Ammon's horn (tissue), 1 donor: Measurements from ENCODE around the gene PHF1.

Experiments used
- DNase-seq: peaks from one replicate; pipeline ENCODE4 v3.0.0-alpha.2; 2016; ENCODE audit warnings: low spot score

Gene PHF1

GRCh38 chr6:33454009-33454946 lies 43.5 kb downstream of the PHF1 start, which contains the start of gene ZBTB9:
ZBTB9 (plus strand) TSS chr6:33454576; CDS start chr6:33455101, 525 bp downstream.
- peak; percentile 99 for DNase-seq

DNA sequence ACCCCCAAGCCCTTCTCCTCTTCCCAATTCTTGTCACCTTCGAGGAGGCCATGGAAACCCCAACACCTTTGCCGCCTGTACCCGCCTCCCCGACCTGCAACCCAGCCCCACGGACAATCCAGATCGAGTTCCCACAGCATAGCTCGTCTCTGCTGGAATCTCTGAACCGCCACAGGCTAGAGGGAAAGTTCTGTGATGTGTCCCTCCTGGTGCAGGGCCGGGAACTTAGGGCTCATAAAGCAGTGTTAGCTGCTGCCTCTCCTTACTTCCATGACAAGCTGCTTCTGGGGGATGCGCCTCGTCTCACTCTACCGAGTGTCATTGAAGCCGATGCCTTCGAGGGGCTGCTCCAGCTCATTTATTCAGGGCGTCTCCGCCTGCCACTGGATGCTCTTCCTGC lies 44.2 kb downstream of the PHF1 start:
- DNase-seq: no peak

GRCh38 chr6:33456156-33456555 lies 45.3 kb downstream of the PHF1 start:
- no peak for DNase-seq

DNA sequence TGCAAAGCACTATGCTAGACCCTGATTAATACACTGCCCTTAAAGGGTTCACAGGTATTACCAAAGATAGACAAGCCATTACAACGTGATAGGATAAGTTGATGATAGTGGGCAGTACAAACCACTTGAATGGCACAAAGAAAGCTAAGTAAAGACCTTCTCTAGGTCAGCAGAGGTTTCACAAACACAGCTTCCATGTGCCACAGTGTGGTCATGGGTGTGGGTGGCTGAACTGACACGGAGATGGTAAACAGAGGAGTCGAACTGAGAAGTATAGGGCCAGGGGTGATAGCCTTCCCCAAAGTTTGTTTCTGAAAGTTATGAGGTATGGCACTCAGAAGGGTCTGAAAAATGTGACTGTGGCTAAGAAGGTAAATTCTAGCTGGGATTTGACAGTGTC lies 47.9 kb downstream of the PHF1 start:
- DNase-seq: no peak

GRCh38 chr6:33459226-33459625 lies 48.4 kb downstream of the PHF1 start:
- DNase-seq: no peak
